HepG2 (cell line): Measurements from ENCODE around the gene TNFAIP8L1. TPM values are rescaled to one million over a fixed set of nuclear protein-coding genes. Genes with fewer than 3 reads are reported as not detected.
A peak's percentile ranks its signal among the peaks of the same experiment; 100 is the strongest.

Experiments
- CBX1 ChIP-seq: IDR thresholded peaks from one replicate; pipeline ENCODE4 v1.6.1; 2016; ENCODE audit warnings: antibody characterized with exemption, low read depth
- DZIP1 ChIP-seq: sonication (generic); formaldehyde crosslinking; IDR thresholded peaks from 2 replicates; pipeline ENCODE4 v1.5.0; 2020; ENCODE audit warnings: mild to moderate bottlenecking, missing genetic modification reagents
- MLXIP ChIP-seq: sonication (generic); formaldehyde crosslinking; IDR thresholded peaks from 2 replicates; pipeline ENCODE4 v1.9.0; 2021; ENCODE audit warnings: missing genetic modification reagents, borderline replicate concordance
- PBX3 ChIP-seq: sonication (generic); formaldehyde crosslinking; IDR thresholded peaks from 2 replicates; pipeline ENCODE4 v1.8.1; 2023; ENCODE audit warnings: missing genetic modification reagents, inconsistent platforms, borderline replicate concordance
- SMAD1 ChIP-seq: sonication (generic); formaldehyde crosslinking; IDR thresholded peaks from 2 replicates; pipeline ENCODE4 v1.4.0; 2020; ENCODE audit warnings: missing genetic modification reagents, low read depth, mild to moderate bottlenecking, borderline replicate concordance
- XBP1 ChIP-seq: sonication (generic); formaldehyde crosslinking; IDR thresholded peaks from 2 replicates; pipeline ENCODE4 v1.5.0; 2020; ENCODE audit warnings: missing genetic modification reagents
- ZHX1 ChIP-seq: sonication (generic); formaldehyde crosslinking; IDR thresholded peaks from 2 replicates; pipeline ENCODE4 v1.8.1; 2022; ENCODE audit warnings: low read depth, mild to moderate bottlenecking, missing genetic modification reagents
- ZHX2 ChIP-seq, 2 experiments: sonication (generic) in 1 of 2; formaldehyde crosslinking in 1 of 2; IDR thresholded peaks; 2 replicates each; pipeline versions ENCODE4 v1.6.1 to v1.9.0; 2014 to 2022; ENCODE audit warnings: antibody characterized with exemption in 1 of 2, borderline replicate concordance in 1 of 2, inconsistent platforms in 1 of 2, low read depth in 1 of 2, missing genetic modification reagents in 1 of 2
- ZNF136 ChIP-seq: sonication (generic); formaldehyde crosslinking; IDR thresholded peaks from 2 replicates; pipeline ENCODE4 v1.8.1; 2022; ENCODE audit warnings: low read depth, mild to moderate bottlenecking, moderate library complexity, missing genetic modification reagents
- polyA plus RNA-seq, 8 experiments: library from polyadenylated mRNA; depleted of rRNA in 3 of 8; stranded (reverse) in 7 of 8; unstranded in 1 of 8; fragments of >200 nt; fragmentation: Illumina TruSeq in 4 of 8; extraction: Trizol in 4 of 8; gene quantifications; 2 replicates each; pipeline versions ENCODE4 v1.2.1 to v1.2.3, GENCODE V29; 2011 to 2016; ENCODE audit warnings: low read depth in 4 of 8, missing spikeins in 1 of 8, mixed read lengths in 1 of 8; ENCODE audit not compliant: insufficient read depth in 1 of 8
- total RNA-seq, 5 experiments: library from RNA; depleted of rRNA; stranded (reverse); fragments of >200 nt; fragmentation: Illumina TruSeq; extraction: Trizol; gene quantifications; 2 replicates each; pipeline ENCODE4 v1.2.3, GENCODE V29; 2016; ENCODE audit warnings: low read depth in 1 of 5

TNFAIP8L1 gene
- total and polyA plus RNA-seq, 2 of the 13 experiments (the other 11 are each of a cell fraction or from before 2014, with no cell fraction given): 13.4 to 21.4 TPM

GRCh38 chr19:4636151-4636717 is 3.1 kb upstream of the TNFAIP8L1 start (continued):
- no peak for TF ChIP-seq ZHX2 (IDR thresholded peaks at IDR 0.05; ENCODE audit: low read depth)
- 0 out of 2 replicates have a peak, but pooled peaks have one; percentile 32 for TF ChIP-seq ZHX2 (CRISPR knock-in tag; IDR thresholded peaks at IDR 0.05; ENCODE audit: borderline replicate concordance)
- TF ChIP-seq XBP1 (CRISPR knock-in tag): no peak
- TF ChIP-seq PBX3 (CRISPR knock-in tag): no peak
- TF ChIP-seq ZNF136 (CRISPR knock-in tag): no peak
- TF ChIP-seq CBX1: no peak
- TF ChIP-seq ZHX1: no peak
- no peak for TF ChIP-seq MLXIP (CRISPR knock-in tag)
- 0 out of 2 replicates have a peak, but pooled peaks have one; percentile 24 for TF ChIP-seq DZIP1 (CRISPR knock-in tag)
- no peak for TF ChIP-seq SMAD1
